Measurements from ENCODE around the gene ZNF581.

Gene ZNF581

GRCh38 chr19:55668603-55669348 lies 25.3 kb downstream of the ZNF581 start:
- no peak for DNase-seq

GRCh38 chr19:55669418-55670279 lies 26.2 kb downstream of the ZNF581 start:
- DNase-seq: no peak

- DNase-seq: no peak
These were observed 27.0 kb downstream of the ZNF581 start for GRCh38 chr19:55670280-55671053.

- no peak for DNase-seq
These were observed 27.6 kb downstream of the ZNF581 start for GRCh38 chr19:55671054-55671378.

GRCh38 chr19:55672418-55672817 lies 29.0 kb downstream of the ZNF581 start:
- DNase-seq: no peak

- DNase-seq: no peak
These were observed 30.0 kb downstream of the ZNF581 start for GRCh38 chr19:55673465-55673864.

- DNase-seq: no peak
These were observed 30.4 kb downstream of the ZNF581 start for GRCh38 chr19:55673889-55674288.

- DNase-seq: no peak
These were observed 31.0 kb downstream of the ZNF581 start for GRCh38 chr19:55674459-55674840.

- peak; percentile 96 for DNase-seq
These were observed 31.6 kb downstream of the ZNF581 start, which contains the start of gene EPN1 for GRCh38 chr19:55674841-55675660. Gene EPN1 (plus strand): TSS chr19:55675226. CDS start chr19:55678628, 3,402 bp downstream.

- no peak for DNase-seq
These were observed 32.4 kb downstream of the ZNF581 start for GRCh38 chr19:55675661-55676354.

GRCh38 chr19:55676383-55676782 lies 32.9 kb downstream of the ZNF581 start:
- DNase-seq: no peak

- DNase-seq: no peak
These were observed 33.5 kb downstream of the ZNF581 start for GRCh38 chr19:55676889-55677505.

GRCh38 chr19:55677572-55678028 lies 34.2 kb downstream of the ZNF581 start:
- no peak for DNase-seq

- DNase-seq: no peak
These were observed 34.7 kb downstream of the ZNF581 start for GRCh38 chr19:55678121-55678671.

GRCh38 chr19:55679343-55680257 lies 36.2 kb downstream of the ZNF581 start:
- DNase-seq: no peak

GRCh38 chr19:55680339-55681130 lies 37.1 kb downstream of the ZNF581 start:
- no peak for DNase-seq

GRCh38 chr19:55681131-55682092 lies 38.0 kb downstream of the ZNF581 start:
- no peak for DNase-seq

Data from NCI-H1105 treated with DMSO at 0.1 percent for 48 hours (cell line).